B cell (primary cell): Measurements from ENCODE around the gene KPNA1. TPM values are rescaled to one million over a fixed set of nuclear protein-coding genes. Genes with fewer than 3 reads are reported as not detected.
A peak's percentile ranks its signal among the peaks of the same experiment; 100 is the strongest.

Experiments used
- ATAC-seq: fragments of 200-7000 bp; cut with Tn5 transposase; one replicate; pipeline ENCODE4 v1.10.0; 2021; ENCODE audit warnings: low read depth, mild to moderate bottlenecking, moderate number of reproducible peaks, moderate library complexity
- CTCF ChIA-PET: fragments of 350-600 bp; sonication (Branson Sonifier 250); formaldehyde crosslinking; loops from one replicate; lab custom pipeline; 2021; ENCODE audit warnings: antibody characterized with exemption, inconsistent platforms; lab: Charles Lee
- POLR2A ChIA-PET: fragments of 350-600 bp; sonication (Branson Sonifier 250); formaldehyde crosslinking; loops from one replicate; lab custom pipeline; 2021; ENCODE audit warnings: antibody characterized with exemption; lab: Charles Lee
- DNase-seq: peaks from one replicate; pipeline ENCODE4 v3.0.0; 2013
- H2AFZ ChIP-seq: 2 replicates; pipeline ENCODE4 v1.6.1; 2012; ENCODE audit warnings: mild to moderate bottlenecking, low read depth, low read length; ENCODE audit not compliant: insufficient read depth, poor library complexity, severe bottlenecking
- H3K27ac ChIP-seq, 2 donors: 1 replicate in 1 of 2; 2 replicates in 1 of 2; pipeline ENCODE4 v1.5.1; 2012 to 2013; ENCODE audit warnings: low read length in 2 of 2, mild to moderate bottlenecking in 2 of 2, moderate library complexity in 1 of 2
- H3K27me3 ChIP-seq, 4 experiments: fragments of 200-600 bp in 1 of 4; sonication (generic) in 1 of 4; replicated peaks in 1 of 4; 1 replicate in 2 of 4; 2 replicates in 2 of 4; pipeline versions ENCODE4 v1.6.1 to v1.7.0; 2013 to 2016; ENCODE audit warnings: low read length in 3 of 4, mild to moderate bottlenecking in 2 of 4, mixed read lengths in 1 of 4, moderate library complexity in 1 of 4; ENCODE audit not compliant: insufficient read depth in 4 of 4, control insufficient read depth in 3 of 4; ENCODE audit errors: control extremely low read depth in 1 of 4
- H3K36me3 ChIP-seq, 2 experiments: replicated peaks in 1 of 2; 1 replicate in 1 of 2; 2 replicates in 1 of 2; pipeline versions ENCODE4 v1.6.1 to v1.7.1; 2013; ENCODE audit warnings: low read length in 1 of 2; ENCODE audit not compliant: insufficient read depth in 2 of 2, control insufficient read depth in 1 of 2; ENCODE audit errors: control extremely low read depth in 1 of 2, extremely low read depth in 1 of 2
- H3K4me1 ChIP-seq, 2 donors: fragments of 200-600 bp in 1 of 2; sonication (generic) in 1 of 2; 1 replicate in 1 of 2; 2 replicates in 1 of 2; pipeline versions ENCODE4 v1.5.1 to v1.6.1; 2013 to 2017; ENCODE audit warnings: low read length in 2 of 2; ENCODE audit not compliant: control insufficient read depth in 2 of 2, insufficient read depth in 2 of 2
- H3K4me2 ChIP-seq: replicated peaks from 2 replicates; pipeline ENCODE3; 2012; ENCODE audit warnings: mild to moderate bottlenecking, low read depth, low read length; ENCODE audit not compliant: poor library complexity, severe bottlenecking
- H3K4me3 ChIP-seq, 5 experiments: fragments of 200-600 bp in 1 of 5; sonication (generic) in 1 of 5; 1 replicate in 3 of 5; 2 replicates in 2 of 5; pipeline versions ENCODE4 v1.5.1 to v1.7.0; 2011 to 2016; ENCODE audit warnings: low read length in 4 of 5, mild to moderate bottlenecking in 4 of 5, low read depth in 2 of 5, control low read depth in 1 of 5, moderate library complexity in 1 of 5; ENCODE audit not compliant: insufficient read depth in 1 of 5; ENCODE audit errors: control extremely low read depth in 1 of 5, extremely low read depth in 1 of 5
- H3K79me2 ChIP-seq: fragments of 200-600 bp; sonication (generic); one replicate; pipeline ENCODE4 v1.6.0; 2016; ENCODE audit warnings: low read length; ENCODE audit not compliant: control insufficient read depth, insufficient read depth
- H3K9ac ChIP-seq: fragments of 200-600 bp; sonication (generic); 2 replicates; pipeline ENCODE4 v1.6.1; 2017; ENCODE audit warnings: mild to moderate bottlenecking, low read length, moderate library complexity
- H3K9me3 ChIP-seq, 3 donors: one replicate each; pipeline versions ENCODE4 v1.6.1 to v1.7.1; 2013; ENCODE audit warnings: low read length in 2 of 3; ENCODE audit not compliant: control insufficient read depth in 2 of 3, insufficient read depth in 1 of 3; ENCODE audit errors: control extremely low read depth in 1 of 3
- H4K20me1 ChIP-seq: 2 replicates; pipeline ENCODE4 v1.6.0; 2012; ENCODE audit warnings: mild to moderate bottlenecking, low read length; ENCODE audit not compliant: insufficient read depth, control insufficient read depth, poor library complexity, severe bottlenecking
- H3K27ac Mint-ChIP-seq: one replicate; pipeline ENCODE4 v1.8.0; 2021; ENCODE audit warnings: mixed read lengths
- H3K27me3 Mint-ChIP-seq: one replicate; pipeline ENCODE4 v1.8.0; 2021; ENCODE audit warnings: mixed read lengths
- H3K4me1 Mint-ChIP-seq: one replicate; pipeline ENCODE4 v1.8.0; 2021; ENCODE audit warnings: mixed read lengths
- H3K4me3 Mint-ChIP-seq: one replicate; pipeline ENCODE4 v1.8.0; 2021; ENCODE audit warnings: mixed read lengths
- H3K9me3 Mint-ChIP-seq: one replicate; pipeline ENCODE4 v1.8.0; 2022; ENCODE audit warnings: mixed read lengths; ENCODE audit not compliant: insufficient read depth
- EZH2 ChIP-seq: IDR thresholded peaks from 2 replicates; pipeline ENCODE4 v1.6.1; 2012; ENCODE audit warnings: borderline replicate concordance, low read depth, mild to moderate bottlenecking, moderate library complexity, low read length; ENCODE audit not compliant: insufficient read depth, poor library complexity, severe bottlenecking
- WGBS: methylation state at CpG from one replicate; pipeline ENCODE4 v1.1.5; 2013; ENCODE audit warnings: missing lambda C conversion rate; ENCODE audit not compliant: insufficient coverage; 5-methylcytosine and 5-hydroxymethylcytosine counted together
- intact Hi-C: fragments of 100-400 bp; cut with micrococcal nuclease; formaldehyde crosslinking; loops from one replicate; pipeline ENCODE4 v1.10.0; 2022
- polyA plus RNA-seq: library from polyadenylated mRNA; depleted of rRNA; stranded (reverse); fragments of >200 nt; gene quantifications from 2 replicates; pipeline ENCODE4 v1.2.3, GENCODE V29; 2012
- total RNA-seq, 2 donors: library from RNA; stranded (reverse); fragments of 120-200 nt in 1 of 2; gene quantifications; 1 replicate in 1 of 2; 2 replicates in 1 of 2; pipeline versions ENCODE4 v1.2.3 to v1.2.4, GENCODE V29; 2013 to 2022
- TF ChIP-seq, protein P1 (sequence below): fragments of 200-600 bp; IDR thresholded peaks from one replicate; pipeline ENCODE4 v1.8.0; 2022; ENCODE audit warnings: antibody characterized with exemption, mild to moderate bottlenecking

Gene KPNA1
- total and polyA plus RNA-seq, 2 donors (not counting 1 experiment from before 2014, with no cell fraction given), result 14.9 to 79.4 TPM

DNA sequence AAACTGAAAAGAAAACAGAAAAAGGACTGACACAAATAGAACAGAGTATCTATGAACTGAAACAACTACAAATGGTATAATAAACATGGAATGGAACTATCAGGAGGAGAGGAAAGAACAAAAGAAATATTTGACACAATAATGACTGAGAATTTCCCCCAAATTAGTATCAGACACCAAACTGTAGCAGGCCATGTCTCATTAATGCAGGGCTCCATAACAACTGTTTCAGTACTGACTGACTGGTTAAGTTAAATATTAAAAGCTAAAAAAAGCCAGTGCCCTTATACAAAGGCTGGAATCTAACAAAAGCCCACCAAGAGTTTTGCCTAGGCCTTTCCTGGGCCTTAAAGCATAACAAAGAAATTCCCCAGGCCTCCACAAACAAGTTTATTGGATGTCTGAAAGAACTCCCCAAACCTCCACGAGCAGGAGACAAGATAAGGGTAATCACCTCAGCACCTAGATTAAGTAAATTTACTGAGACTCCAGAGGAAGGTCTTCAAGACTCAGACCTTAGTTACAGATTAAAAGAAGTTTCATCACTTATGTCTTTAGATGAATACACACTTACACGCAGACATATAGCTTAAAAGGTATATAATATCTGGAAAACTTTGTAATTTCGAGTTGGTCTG is 45.7 kb downstream of the KPNA1 start:
- Histone ChIP-seq H2AFZ (no peak overlapping the region), H3K9ac (no peak overlapping the region), H3K4me1 (peaks cover 0 to 3% of the 10 kb centered on the region in 2 donors), H3K79me2 (peaks cover 59% of the 10 kb centered on the region), H3K4me2 (no peak overlapping the region), H3K36me3 (peaks cover 6 to 13% of the 10 kb centered on the region in 2 experiments), H3K27me3 (no peaks in the 10 kb centered on the region), H3K9me3 (peaks cover 0 to 3% (median 0%) of the 10 kb centered on the region in 3 donors), H3K27ac (no peak overlapping the region), H4K20me1 (peaks cover 34% of the 10 kb centered on the region), H3K4me3 (no peak overlapping the region)
- ATAC-seq (no peak), DNase-seq (no peak)
- WGBS, result no CpG with 5 or more reads among the region's 3 CpGs
- no peak for TF ChIP-seq EZH2
- TF ChIP-seq, protein P1, sequence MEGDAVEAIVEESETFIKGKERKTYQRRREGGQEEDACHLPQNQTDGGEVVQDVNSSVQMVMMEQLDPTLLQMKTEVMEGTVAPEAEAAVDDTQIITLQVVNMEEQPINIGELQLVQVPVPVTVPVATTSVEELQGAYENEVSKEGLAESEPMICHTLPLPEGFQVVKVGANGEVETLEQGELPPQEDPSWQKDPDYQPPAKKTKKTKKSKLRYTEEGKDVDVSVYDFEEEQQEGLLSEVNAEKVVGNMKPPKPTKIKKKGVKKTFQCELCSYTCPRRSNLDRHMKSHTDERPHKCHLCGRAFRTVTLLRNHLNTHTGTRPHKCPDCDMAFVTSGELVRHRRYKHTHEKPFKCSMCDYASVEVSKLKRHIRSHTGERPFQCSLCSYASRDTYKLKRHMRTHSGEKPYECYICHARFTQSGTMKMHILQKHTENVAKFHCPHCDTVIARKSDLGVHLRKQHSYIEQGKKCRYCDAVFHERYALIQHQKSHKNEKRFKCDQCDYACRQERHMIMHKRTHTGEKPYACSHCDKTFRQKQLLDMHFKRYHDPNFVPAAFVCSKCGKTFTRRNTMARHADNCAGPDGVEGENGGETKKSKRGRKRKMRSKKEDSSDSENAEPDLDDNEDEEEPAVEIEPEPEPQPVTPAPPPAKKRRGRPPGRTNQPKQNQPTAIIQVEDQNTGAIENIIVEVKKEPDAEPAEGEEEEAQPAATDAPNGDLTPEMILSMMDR, result no peak
- ChIA-PET POLR2A (no interaction called here), CTCF (no interaction called here)
- Mint-ChIP-seq H3K9me3 (no peaks in the 10 kb centered on the region), H3K4me3 (no peak overlapping the region), H3K27ac (peak overlapping the region; percentile 56), H3K27me3 (no peaks in the 10 kb centered on the region), H3K4me1 (peaks cover 33% of the 10 kb centered on the region)
- intact Hi-C loops, result no loop called here

DNA sequence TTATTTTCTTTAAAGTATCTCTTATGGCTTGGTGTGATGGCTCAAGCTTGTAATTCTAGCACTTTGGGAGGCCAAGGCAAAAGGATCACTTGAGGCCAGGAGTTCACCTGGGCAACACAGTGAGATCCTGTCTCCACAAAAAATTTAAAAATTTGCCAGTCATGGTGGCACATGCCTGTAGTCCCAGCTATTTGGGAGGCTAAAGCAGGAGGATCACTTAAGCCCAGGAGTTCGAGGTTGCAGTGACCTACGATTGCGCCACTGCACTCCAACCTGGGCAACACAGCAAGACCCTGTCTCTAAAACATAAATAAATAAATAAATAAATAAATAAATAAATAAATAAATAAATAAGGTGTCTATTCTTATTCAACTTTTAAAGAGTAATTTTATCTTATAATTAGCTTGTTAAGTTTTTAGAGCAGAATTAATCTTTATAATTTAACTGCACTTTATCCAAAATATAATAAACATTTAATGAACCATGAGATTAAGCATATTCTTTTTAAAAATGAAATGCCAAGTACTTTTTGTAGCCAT is 48.0 kb downstream of the KPNA1 start:
- intact Hi-C loops, result no loop called here
- POLR2A ChIA-PET, result no interaction called here

More for the DNA sequence above, 48.0 kb downstream of the KPNA1 start:
- Histone ChIP-seq H4K20me1 (peaks cover 27% of the 10 kb centered on the region), H3K27ac (no peak overlapping the region), H3K4me1 (peaks cover 0 to 3% of the 10 kb centered on the region in 2 donors), H3K9me3 (peaks cover 0 to 3% (median 0%) of the 10 kb centered on the region in 3 donors), H3K79me2 (peaks cover 37% of the 10 kb centered on the region), H3K4me3 (no peak overlapping the region), H3K4me2 (no peak overlapping the region), H2AFZ (no peak overlapping the region), H3K9ac (no peak overlapping the region), H3K27me3 (no peaks in the 10 kb centered on the region), H3K36me3 (peaks cover 8 to 24% of the 10 kb centered on the region in 2 experiments)
- ATAC-seq (no peak), DNase-seq (no peak)
- Mint-ChIP-seq H3K27ac (no peak overlapping the region), H3K9me3 (no peaks in the 10 kb centered on the region), H3K4me1 (peaks cover 21% of the 10 kb centered on the region), H3K27me3 (no peaks in the 10 kb centered on the region), H3K4me3 (no peak overlapping the region)
- no peak for TF ChIP-seq EZH2
- TF ChIP-seq, protein P1, result no peak
- CTCF ChIA-PET, result no interaction called here
- WGBS, result no CpG with 5 or more reads among the region's 3 CpGs
